ENCODE results near the gene TRIM52. TPM values are rescaled to one million over a fixed set of nuclear protein-coding genes. Genes with fewer than 3 reads are reported as not detected.

The TRIM52 gene
- total RNA-seq, 2 donors from 2014 or later, result 13.1 to 15.9 TPM

GRCh38 chr5:181235689-181236366 is 25.1 kb downstream of the TRIM52 start:
- DNase-seq (ENCODE audit: low spot score), result no peak
- Histone ChIP-seq H3K27ac (no peak overlapping the region), H3K9me3 (no peaks in the 10 kb centered on the region), H3K36me3 (peaks cover 67% of the 10 kb centered on the region), H3K4me3 (no peak overlapping the region), H3K27me3 (replicated peaks; ENCODE audit: insufficient read depth) (no peaks in the 10 kb centered on the region), H3K4me1 (ENCODE audit: control insufficient read depth in 1 of 2, low read depth in 2 of 2) (peaks cover 0 to 4% of the 10 kb centered on the region in 2 donors)
- no peak for ATAC-seq (ENCODE audit: insufficient number of reproducible peaks, low FRiP score, low read depth)
- TF ChIP-seq CTCF (IDR thresholded peaks at IDR 0.05), result no peak

- Histone ChIP-seq H3K4me3 (no peak overlapping the region), H3K4me1 (ENCODE audit: control insufficient read depth in 1 of 2, low read depth in 2 of 2) (no peaks in the 10 kb centered on the region), H3K27me3 (replicated peaks; ENCODE audit: insufficient read depth) (no peaks in the 10 kb centered on the region), H3K9me3 (no peaks in the 10 kb centered on the region), H3K27ac (no peak overlapping the region), H3K36me3 (peaks cover 64% of the 10 kb centered on the region)
- ATAC-seq (ENCODE audit: insufficient number of reproducible peaks, low FRiP score, low read depth), result no peak
- TF ChIP-seq CTCF (IDR thresholded peaks at IDR 0.05), result no peak
- no peak for DNase-seq (ENCODE audit: low spot score)
Measured at GRCh38 chr5:181235323-181235688, 25.6 kb downstream of the TRIM52 start.

- ATAC-seq (ENCODE audit: insufficient number of reproducible peaks, low FRiP score, low read depth) (no peak), DNase-seq (ENCODE audit: low spot score) (no peak)
- Histone ChIP-seq H3K27ac (no peak overlapping the region), H3K4me1 (ENCODE audit: control insufficient read depth in 1 of 2, low read depth in 2 of 2) (no peaks in the 10 kb centered on the region), H3K9me3 (no peaks in the 10 kb centered on the region), H3K27me3 (replicated peaks; ENCODE audit: insufficient read depth) (no peaks in the 10 kb centered on the region), H3K36me3 (peaks cover 64% of the 10 kb centered on the region), H3K4me3 (no peak overlapping the region)
- TF ChIP-seq CTCF (IDR thresholded peaks at IDR 0.05), result no peak
Measured at GRCh38 chr5:181234455-181235306, 26.3 kb downstream of the TRIM52 start.

- no peak for ATAC-seq (ENCODE audit: insufficient number of reproducible peaks, low FRiP score, low read depth)
- H3K36me3 ChIP-seq, result peaks cover 61% of the 10 kb centered on the region
Measured at GRCh38 chr5:181233801-181234454, 27.0 kb downstream of the TRIM52 start.

More at GRCh38 chr5:181233801-181234454, 27.0 kb downstream of the TRIM52 start:
- no peak overlapping the region for H3K4me3 ChIP-seq
- H3K27ac ChIP-seq, result no peak overlapping the region
- TF ChIP-seq CTCF (IDR thresholded peaks at IDR 0.05), result no peak
- no peaks in the 10 kb centered on the region for H3K9me3 ChIP-seq
- DNase-seq (ENCODE audit: low spot score), result no peak
- no peaks in the 10 kb centered on the region for H3K27me3 ChIP-seq (replicated peaks; ENCODE audit: insufficient read depth)
- no peaks in the 10 kb centered on the region for H3K4me1 ChIP-seq (ENCODE audit: control insufficient read depth in 1 of 2, low read depth in 2 of 2)
